GM23338 (cell line): ENCODE results near the gene NXPH4. TPM values are rescaled to one million over a fixed set of nuclear protein-coding genes. Genes with fewer than 3 reads are reported as not detected.

Source experiments
- ATAC-seq: fragments of 200-7000 bp; cut with Tn5 transposase; 3 replicates; pipeline ENCODE4 v1.9.1; 2020
- DNase-seq: peaks from one replicate; pipeline ENCODE4 v3.0.0-alpha.2; 2015; ENCODE audit warnings: low spot score
- H2AFZ ChIP-seq: fragments of 200-600 bp; sonication (generic); 2 replicates; pipeline ENCODE4 v1.8.0; 2016; ENCODE audit warnings: antibody characterized with exemption, mild to moderate bottlenecking, moderate library complexity
- H3F3A ChIP-seq: fragments of 200-600 bp; sonication (generic); replicated peaks from 2 replicates; pipeline ENCODE4 v1.8.0; 2017; ENCODE audit warnings: antibody characterized with exemption, mixed run types, low read depth
- H3K27ac ChIP-seq: fragments of 200-600 bp; sonication (generic); 2 replicates; pipeline ENCODE4 v1.6.1; 2016; ENCODE audit warnings: low read depth
- H3K27me3 ChIP-seq: fragments of 200-600 bp; sonication (generic); 2 replicates; pipeline ENCODE4 v1.8.0; 2016; ENCODE audit warnings: mild to moderate bottlenecking, mixed run types, moderate library complexity; ENCODE audit not compliant: insufficient read depth
- H3K36me3 ChIP-seq: fragments of 200-600 bp; sonication (generic); 2 replicates; pipeline ENCODE4 v1.8.0; 2016; ENCODE audit warnings: mild to moderate bottlenecking; ENCODE audit not compliant: insufficient read depth
- H3K4me1 ChIP-seq: fragments of 200-600 bp; sonication (generic); 2 replicates; pipeline ENCODE4 v1.8.0; 2016; ENCODE audit warnings: mild to moderate bottlenecking, moderate library complexity; ENCODE audit not compliant: insufficient read depth
- H3K4me2 ChIP-seq: fragments of 200-600 bp; sonication (generic); 2 replicates; pipeline ENCODE4 v1.7.1; 2017; ENCODE audit warnings: mixed run types
- H3K4me3 ChIP-seq: fragments of 200-600 bp; sonication (generic); 2 replicates; pipeline ENCODE4 v1.6.1; 2016; ENCODE audit warnings: mixed run types
- H3K79me2 ChIP-seq: fragments of 200-600 bp; sonication (generic); replicated peaks from 2 replicates; pipeline ENCODE4 v1.8.0; 2017; ENCODE audit warnings: mild to moderate bottlenecking; ENCODE audit not compliant: insufficient read depth
- H3K9me2 ChIP-seq: fragments of 200-600 bp; sonication (generic); 2 replicates; pipeline ENCODE4 v1.8.0; 2017; ENCODE audit not compliant: insufficient read depth
- H4K20me1 ChIP-seq: fragments of 200-600 bp; sonication (generic); replicated peaks from 2 replicates; pipeline ENCODE4 v1.8.0; 2017; ENCODE audit warnings: mild to moderate bottlenecking; ENCODE audit not compliant: insufficient read depth
- H3K27ac Mint-ChIP-seq: 2 replicates; pipeline ENCODE4 v1.8.0; 2020; ENCODE audit warnings: inconsistent platforms, mild to moderate bottlenecking, moderate library complexity, mixed read lengths
- H3K27me3 Mint-ChIP-seq: 3 replicates; pipeline ENCODE4 v1.8.0; 2022; ENCODE audit warnings: low read depth, mild to moderate bottlenecking, moderate library complexity, mixed read lengths, inconsistent platforms; ENCODE audit not compliant: insufficient read depth, poor library complexity
- H3K36me3 Mint-ChIP-seq: 3 replicates; pipeline ENCODE4 v1.8.0; 2021; ENCODE audit warnings: low read depth, mild to moderate bottlenecking, inconsistent platforms, moderate library complexity, mixed read lengths
- H3K4me1 Mint-ChIP-seq: 3 replicates; pipeline ENCODE4 v1.8.0; 2020; ENCODE audit warnings: mild to moderate bottlenecking, inconsistent platforms, mixed read lengths
- H3K4me3 Mint-ChIP-seq: 3 replicates; pipeline ENCODE4 v1.8.0; 2021; ENCODE audit warnings: moderate library complexity, mild to moderate bottlenecking, inconsistent platforms, mixed read lengths
- H3K9me3 Mint-ChIP-seq: 3 replicates; pipeline ENCODE4 v1.8.0; 2020; ENCODE audit warnings: moderate library complexity, mild to moderate bottlenecking, inconsistent platforms, mixed read lengths
- CREB1 ChIP-seq: fragments of 250-450 bp; sonication (Bioruptor Pico); IDR thresholded peaks from 2 replicates; pipeline ENCODE4 v1.5.0; 2020; ENCODE audit warnings: low read depth, mild to moderate bottlenecking, moderate library complexity
- CTCF ChIP-seq, 2 experiments: fragments of 200-600 bp in 1 of 2; sonication (generic) in 1 of 2; conservative IDR thresholded peaks; 2 replicates each; pipeline versions ENCODE4 v1.5.1 to v1.6.1; 2016 to 2017; ENCODE audit warnings: antibody characterized with exemption in 2 of 2, low read depth in 2 of 2, mild to moderate bottlenecking in 2 of 2, moderate library complexity in 1 of 2
- ETS1 ChIP-seq: IDR thresholded peaks from 2 replicates; pipeline ENCODE4 v1.6.1; 2016; ENCODE audit warnings: antibody characterized with exemption
- EZH2phosphoT487 ChIP-seq: fragments of 200-600 bp; sonication (generic); IDR thresholded peaks from one replicate; pipeline ENCODE4 v1.8.1; 2018; ENCODE audit warnings: antibody characterized with exemption; ENCODE audit not compliant: unreplicated experiment
- JUNB ChIP-seq: IDR thresholded peaks from one replicate; pipeline ENCODE4 v1.6.1; 2016; ENCODE audit warnings: antibody characterized with exemption; ENCODE audit not compliant: unreplicated experiment
- NANOG ChIP-seq: IDR thresholded peaks from 2 replicates; pipeline ENCODE4 v1.6.1; 2016; ENCODE audit warnings: antibody characterized with exemption, borderline replicate concordance
- REST ChIP-seq: IDR thresholded peaks from one replicate; pipeline ENCODE4 v1.6.1; 2018; ENCODE audit warnings: antibody characterized with exemption; ENCODE audit not compliant: unreplicated experiment
- STAT1 ChIP-seq: IDR thresholded peaks from one replicate; pipeline ENCODE4 v1.6.1; 2016; ENCODE audit warnings: antibody characterized with exemption; ENCODE audit not compliant: unreplicated experiment
- ZNF114 ChIP-seq: fragments of 250-450 bp; sonication (Bioruptor Pico); IDR thresholded peaks from 2 replicates; pipeline ENCODE4 v1.5.0; 2020; ENCODE audit warnings: mild to moderate bottlenecking, moderate library complexity
- ZNF331 ChIP-seq: fragments of 250-450 bp; sonication (Bioruptor Pico); IDR thresholded peaks from 2 replicates; pipeline ENCODE4 v1.5.0; 2020; ENCODE audit warnings: low read depth, mild to moderate bottlenecking, moderate library complexity
- polyA plus RNA-seq: library from polyadenylated mRNA; unstranded; fragments of >200 nt; fragmentation: Nextera tagmentation; extraction: Ambion mirVana; gene quantifications from 2 replicates; pipeline ENCODE4 v1.2.1, GENCODE V29; 2016
- total RNA-seq: library from RNA; depleted of rRNA; stranded (reverse); fragments of >200 nt; shearing (Covaris generic); gene quantifications from 2 replicates; pipeline ENCODE4 v1.2.3, GENCODE V29; 2014

Gene NXPH4
- total and polyA plus RNA-seq, 2 experiments from 2014 or later: 0.89 to 1.5 TPM

DNA sequence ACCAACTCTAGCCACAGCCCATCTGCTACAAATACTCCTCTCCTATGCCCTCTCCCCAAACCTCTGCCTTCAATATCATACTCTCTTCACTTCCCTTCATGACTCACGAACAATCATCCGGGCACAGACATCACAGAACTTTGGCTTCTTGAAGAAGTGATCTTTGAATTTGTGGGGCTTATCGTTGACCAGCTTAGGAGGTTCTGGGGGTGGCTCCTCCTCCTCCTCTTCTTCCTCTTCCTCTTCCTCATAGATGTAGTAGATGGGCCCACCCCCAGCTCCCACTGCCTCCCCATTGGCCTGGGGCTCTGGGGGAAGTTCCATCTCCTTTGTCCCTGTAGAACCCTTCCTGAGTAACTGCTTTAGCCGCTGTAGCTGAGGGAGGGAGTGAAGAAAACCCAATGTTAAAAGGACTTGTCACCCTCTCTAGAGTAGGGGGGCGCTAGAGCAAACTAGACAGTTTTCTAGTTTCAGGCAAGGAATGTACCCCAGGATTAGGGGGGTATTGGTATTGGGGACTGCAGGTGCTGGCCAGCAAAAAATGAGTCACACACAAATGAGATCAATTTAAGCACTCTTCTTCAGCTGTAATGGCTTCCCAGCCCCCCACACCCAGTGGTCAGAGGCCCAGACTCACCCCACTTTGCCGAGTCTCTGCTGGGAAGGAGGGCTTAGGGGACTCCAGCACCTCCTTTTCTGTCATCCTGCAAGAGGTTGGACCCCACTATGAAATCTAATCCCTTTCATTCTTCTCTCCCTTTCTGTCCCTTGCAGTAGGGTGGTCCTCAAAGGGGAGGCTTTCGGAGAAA is 32.5 kb downstream of the NXPH4 start:
- peak; percentile 22 for ATAC-seq
- Mint-ChIP-seq H3K36me3 (no peaks in the 10 kb centered on the region), H3K9me3 (no peaks in the 10 kb centered on the region), H3K4me3 (peak overlapping the region; percentile 2; the same call in 1 of the 3 replicates), H3K4me1 (peaks cover 47% of the 10 kb centered on the region), H3K27me3 (peaks cover 21% of the 10 kb centered on the region), H3K27ac (no peak overlapping the region)
- peaks cover 4% of the 10 kb centered on the region for H3F3A ChIP-seq
- H4K20me1 ChIP-seq: no peaks in the 10 kb centered on the region
- peak; percentile 34 for DNase-seq
- no peak overlapping the region for H3K4me2 ChIP-seq
- H3K27ac ChIP-seq: no peak overlapping the region
- peaks cover 41% of the 10 kb centered on the region for H3K4me1 ChIP-seq
- H3K4me3 ChIP-seq: no peak overlapping the region
- H3K79me2 ChIP-seq: no peaks in the 10 kb centered on the region
- H3K27me3 ChIP-seq: peaks cover 10% of the 10 kb centered on the region
- TF ChIP-seq CTCF (conservative IDR thresholded peaks at IDR 0.05; ENCODE audit: low read depth in 2 of 2) (peak; percentile 38 to 45), REST (no peak), ZNF114 (CRISPR knock-in tag) (no peak), CREB1 (CRISPR knock-in tag) (no peak)
- no peak overlapping the region for H2AFZ ChIP-seq
- H3K9me2 ChIP-seq: no peaks in the 10 kb centered on the region
- no peaks in the 10 kb centered on the region for H3K36me3 ChIP-seq

DNA sequence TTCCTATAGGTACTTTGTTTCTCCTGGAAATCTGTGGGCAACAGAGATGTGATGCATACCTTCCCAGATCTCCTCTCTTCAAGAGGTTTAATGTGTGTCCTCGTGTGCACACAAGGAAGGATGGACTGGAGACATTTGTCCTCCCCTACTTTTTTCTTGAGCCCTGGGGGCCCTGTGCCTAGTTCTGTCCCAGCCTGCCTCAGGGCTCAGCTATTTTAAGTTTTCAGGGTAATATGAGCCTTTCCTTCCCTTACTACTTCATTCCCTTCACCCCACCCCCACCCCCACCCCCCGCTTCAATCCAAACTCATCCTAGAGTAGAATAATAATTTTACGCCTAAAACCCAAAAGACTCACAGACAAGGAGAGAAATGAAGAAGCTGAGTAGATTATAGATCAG is 33.9 kb downstream of the NXPH4 start:
- H3K4me1 Mint-ChIP-seq: peaks cover 37% of the 10 kb centered on the region
- Histone ChIP-seq H3K79me2 (no peaks in the 10 kb centered on the region), H3K4me3 (no peak overlapping the region), H3K27me3 (no peaks in the 10 kb centered on the region), H4K20me1 (no peaks in the 10 kb centered on the region), H3K36me3 (no peaks in the 10 kb centered on the region), H3K4me2 (peak overlapping the region; percentile 70), H2AFZ (no peak overlapping the region), H3K4me1 (peaks cover 36% of the 10 kb centered on the region), H3F3A (peaks cover 4% of the 10 kb centered on the region), H3K9me2 (no peaks in the 10 kb centered on the region), H3K27ac (no peak overlapping the region)
- DNase-seq (no peak), ATAC-seq (no peak)
- peaks cover 12% of the 10 kb centered on the region for H3K27me3 Mint-ChIP-seq
- no peak overlapping the region for H3K4me3 Mint-ChIP-seq
- H3K27ac Mint-ChIP-seq: no peak overlapping the region
- no peak for TF ChIP-seq ZNF114 (CRISPR knock-in tag)
- no peak for TF ChIP-seq NANOG
- TF ChIP-seq CTCF (conservative IDR thresholded peaks at IDR 0.05; ENCODE audit: low read depth in 2 of 2): no peak
- no peak for TF ChIP-seq ZNF331 (CRISPR knock-in tag)
- no peak for TF ChIP-seq REST
- no peak for TF ChIP-seq EZH2phosphoT487
- no peak for TF ChIP-seq JUNB
- no peak for TF ChIP-seq CREB1 (CRISPR knock-in tag)
- TF ChIP-seq ETS1: no peak
- no peak for TF ChIP-seq STAT1
- H3K36me3 Mint-ChIP-seq: no peaks in the 10 kb centered on the region
- H3K9me3 Mint-ChIP-seq: no peaks in the 10 kb centered on the region
